Motor neuron (in vitro differentiated cells): ENCODE data around the gene FOXA1. TPM values are rescaled to one million over a fixed set of nuclear protein-coding genes. Genes with fewer than 3 reads are reported as not detected.

Experiments
- ATAC-seq, 8 experiments: fragments of 200-7000 bp; cut with Tn5 transposase; replicated peaks in 6 of 8; 2 replicates each; pipeline ENCODE4 v1.8.0; 2021; ENCODE audit warnings: mild to moderate bottlenecking in 8 of 8, moderate library complexity in 8 of 8
- H3K27ac ChIP-seq, 2 donors: fragments of 250-450 bp; sonication (Bioruptor Pico); 2 replicates each; pipeline ENCODE4 v1.9.0; 2021; ENCODE audit warnings: antibody characterized with exemption in 2 of 2, mild to moderate bottlenecking in 2 of 2, moderate library complexity in 1 of 2
- H3K4me1 ChIP-seq, 2 donors: fragments of 250-450 bp; sonication (Bioruptor Pico); replicated peaks in 1 of 2; 2 replicates each; pipeline ENCODE4 v1.6.1; 2021; ENCODE audit warnings: antibody characterized with exemption in 2 of 2, mild to moderate bottlenecking in 2 of 2, moderate library complexity in 1 of 2
- H3K4me3 ChIP-seq, 5 donors: fragments of 250-450 bp; sonication (Bioruptor Pico); 2 replicates each; pipeline ENCODE4 v1.9.0; 2021; ENCODE audit warnings: antibody characterized with exemption in 5 of 5, mild to moderate bottlenecking in 5 of 5, moderate library complexity in 4 of 5
- WGBS, 10 experiments: fragments of 450-650 bp; shearing (Covaris generic); methylation state at CpG; one replicate each; pipeline ENCODE4 v1.0.0; 2022; 5-methylcytosine and 5-hydroxymethylcytosine counted together
- in situ Hi-C, 9 experiments: fragments of 400-800 bp; cut with MboI; loops; one replicate each; pipeline ENCODE4 v1.15.0; 2021; ENCODE audit warnings: low sequenced_read_pairs in 9 of 9, low pct_unique_long_range_greater_than_20kb in 2 of 9; ENCODE audit not compliant: unreplicated experiment in 9 of 9
- total RNA-seq, 8 experiments: library from RNA; unstranded; fragments of 300-600 nt; gene quantifications; 2 replicates each; pipeline versions ENCODE4 v1.2.3 to v1.2.4, GENCODE V29; 2022

The FOXA1 gene
- total RNA-seq, 8 experiments from 2014 or later: 0.09 to 63.0 (median 0.81) TPM

GRCh38 chr14:37585101-37585511 is 9.9 kb downstream of the FOXA1 start:
- peaks cover 0 to 24% of the 10 kb centered on the region in 2 donors for H3K4me1 ChIP-seq
- in situ Hi-C loops: loop anchor here in 3 of 9 experiments (25.0 kb wide), 2 partner anchors 323 to 348 kb away; no protein-coding TSS in a partner anchor
- WGBS, 10 experiments: 0 to 27% (median 10%) methylated on average over 1 to 6 of the region's 23 CpGs; no CpG with 5 or more reads in 4 of the 10 experiments
- ATAC-seq: no peak
- H3K27ac ChIP-seq: no peak overlapping the region
- no peak overlapping the region for H3K4me3 ChIP-seq

GRCh38 chr14:37584211-37585100 is 10.6 kb downstream of the FOXA1 start:
- no peak overlapping the region for H3K27ac ChIP-seq
- 0% methylated on average over 1 of the region's 62 CpGs; no CpG with 5 or more reads in 8 of the 10 experiments for WGBS, 10 experiments
- in situ Hi-C loops: loop anchor here in 3 of 9 experiments (25.0 kb wide), 2 partner anchors 322 to 347 kb away; no protein-coding TSS in a partner anchor
- peak overlapping the region in 2 of 5 donors; percentile 13 to 30 for H3K4me3 ChIP-seq
- peaks cover 0 to 27% of the 10 kb centered on the region in 2 donors for H3K4me1 ChIP-seq
- ATAC-seq: peak in 6 of 8 experiments; percentile 6 to 49 (median 30)

GRCh38 chr14:37583358-37584210 is 11.5 kb downstream of the FOXA1 start:
- Histone ChIP-seq H3K27ac (no peak overlapping the region), H3K4me3 (peak overlapping the region in 3 of 5 donors; percentile 13 to 30 (median 17)), H3K4me1 (peaks cover 0 to 28% of the 10 kb centered on the region in 2 donors)
- in situ Hi-C loops: loop anchor here in 3 of 9 experiments (25.0 kb wide), 2 partner anchors 321 to 346 kb away; no protein-coding TSS in a partner anchor
- 0 to 27% (median 7%) methylated on average over 3 to 11 of the region's 67 CpGs; no CpG with 5 or more reads in 5 of the 10 experiments for WGBS, 10 experiments
- peak in 7 of 8 experiments; percentile 64 to 79 (median 71) for ATAC-seq

GRCh38 chr14:37580146-37580545 is 14.9 kb downstream of the FOXA1 start:
- no peak for ATAC-seq
- H3K27ac ChIP-seq: no peak overlapping the region
- 33 to 90% (median 78%) methylated on average over 1 to 2 of the region's 2 CpGs; no CpG with 5 or more reads in 2 of the 10 experiments for WGBS, 10 experiments
- no peak overlapping the region for H3K4me3 ChIP-seq
- in situ Hi-C loops: loop anchor here in 3 of 9 experiments (25.0 kb wide), 2 partner anchors 318 to 343 kb away; no protein-coding TSS in a partner anchor
- peaks cover 0 to 18% of the 10 kb centered on the region in 2 donors for H3K4me1 ChIP-seq

- H3K27ac ChIP-seq: no peak overlapping the region
- in situ Hi-C loops: loop anchor here in 3 of 9 experiments (25.0 kb wide), 2 partner anchors 317 to 342 kb away; no protein-coding TSS in a partner anchor
- ATAC-seq: peak in 5 of 8 experiments; percentile 73 to 88 (median 85)
- peaks cover 0 to 12% of the 10 kb centered on the region in 2 donors for H3K4me1 ChIP-seq
- no peak overlapping the region for H3K4me3 ChIP-seq
- 0 to 62% (median 7%) methylated on average over 1 to 9 of the region's 9 CpGs for WGBS, 10 experiments
These were observed 15.8 kb downstream of the FOXA1 start for GRCh38 chr14:37579274-37579673.

- H3K4me3 ChIP-seq: no peak overlapping the region
- peak in 2 of 8 experiments; percentile 39 to 51 for ATAC-seq
- in situ Hi-C loops: loop anchor here in 1 of 9 experiments (25.0 kb wide), 1 partner anchor 311 kb away; no protein-coding TSS in a partner anchor
- 37 to 100% (median 83%) methylated on average over 1 to 2 of the region's 2 CpGs for WGBS, 10 experiments
- H3K27ac ChIP-seq: no peak overlapping the region
- no peaks in the 10 kb centered on the region for H3K4me1 ChIP-seq
These were observed 21.7 kb downstream of the FOXA1 start for GRCh38 chr14:37573356-37573755.

GRCh38 chr14:37571391-37571790 is 23.7 kb downstream of the FOXA1 start:
- Histone ChIP-seq H3K27ac (no peak overlapping the region), H3K4me3 (no peak overlapping the region), H3K4me1 (peaks cover 0 to 2% of the 10 kb centered on the region in 2 donors)
- WGBS, 10 experiments: 54 to 100% (median 90%) methylated on average over 1 to 4 of the region's 4 CpGs; no CpG with 5 or more reads in 1 of the 10 experiments
- in situ Hi-C loops: loop anchor here in 1 of 9 experiments (25.0 kb wide), 1 partner anchor 309 kb away; no protein-coding TSS in a partner anchor
- ATAC-seq: no peak

GRCh38 chr14:37569729-37570128 is 25.3 kb downstream of the FOXA1 start:
- no peak overlapping the region for H3K4me3 ChIP-seq
- H3K4me1 ChIP-seq: peaks cover 0 to 2% of the 10 kb centered on the region in 2 donors
- no peak overlapping the region for H3K27ac ChIP-seq
- ATAC-seq: no peak
- in situ Hi-C loops: loop anchor here in 1 of 9 experiments (25.0 kb wide), 1 partner anchor 307 kb away; no protein-coding TSS in a partner anchor
- 67 to 91% (median 80%) methylated on average over 1 to 7 of the region's 7 CpGs; no CpG with 5 or more reads in 1 of the 10 experiments for WGBS, 10 experiments

- peaks cover 0 to 2% of the 10 kb centered on the region in 2 donors for H3K4me1 ChIP-seq
- no peak overlapping the region for H3K4me3 ChIP-seq
- no peak overlapping the region for H3K27ac ChIP-seq
- in situ Hi-C loops: loop anchor here in 1 of 9 experiments (25.0 kb wide), 1 partner anchor 305 kb away; no protein-coding TSS in a partner anchor
- peak in 2 of 8 experiments; percentile 22 to 33 for ATAC-seq
- 20 to 70% (median 37%) methylated on average over 1 to 3 of the region's 3 CpGs; no CpG with 5 or more reads in 1 of the 10 experiments for WGBS, 10 experiments
These were observed 28.2 kb downstream of the FOXA1 start for GRCh38 chr14:37566811-37567371.

- Histone ChIP-seq H3K4me1 (peaks cover 0 to 2% of the 10 kb centered on the region in 2 donors), H3K27ac (no peak overlapping the region), H3K4me3 (peak overlapping the region in 1 of 5 donors; percentile 1)
- 36 to 100% (median 83%) methylated on average over 1 of the region's 1 CpG; no CpG with 5 or more reads in 1 of the 10 experiments for WGBS, 10 experiments
- in situ Hi-C loops: loop anchor here in 1 of 9 experiments (25.0 kb wide), 1 partner anchor 303 kb away; no protein-coding TSS in a partner anchor
- ATAC-seq: peak in 1 of 8 experiments; percentile 27
These were observed 29.5 kb downstream of the FOXA1 start for GRCh38 chr14:37565550-37565949.

- in situ Hi-C loops: loop anchor here in 1 of 9 experiments (25.0 kb wide), 1 partner anchor 301 kb away; no protein-coding TSS in a partner anchor
- no peak for ATAC-seq
- Histone ChIP-seq H3K4me3 (no peak overlapping the region), H3K27ac (no peak overlapping the region), H3K4me1 (peaks cover 0 to 2% of the 10 kb centered on the region in 2 donors)
- 33 to 95% (median 63%) methylated on average over 1 to 2 of the region's 2 CpGs; no CpG with 5 or more reads in 2 of the 10 experiments for WGBS, 10 experiments
These were observed 31.9 kb downstream of the FOXA1 start for GRCh38 chr14:37563189-37563588.
